IPS DF 19.7 (cell line): Measurements from ENCODE around the gene PLEKHM2.

Experiments used
- DNase-seq: peaks from one replicate; pipeline ENCODE4 v3.0.0-alpha.2; 2013; ENCODE audit warnings: low read depth, low spot score

Gene PLEKHM2

DNA sequence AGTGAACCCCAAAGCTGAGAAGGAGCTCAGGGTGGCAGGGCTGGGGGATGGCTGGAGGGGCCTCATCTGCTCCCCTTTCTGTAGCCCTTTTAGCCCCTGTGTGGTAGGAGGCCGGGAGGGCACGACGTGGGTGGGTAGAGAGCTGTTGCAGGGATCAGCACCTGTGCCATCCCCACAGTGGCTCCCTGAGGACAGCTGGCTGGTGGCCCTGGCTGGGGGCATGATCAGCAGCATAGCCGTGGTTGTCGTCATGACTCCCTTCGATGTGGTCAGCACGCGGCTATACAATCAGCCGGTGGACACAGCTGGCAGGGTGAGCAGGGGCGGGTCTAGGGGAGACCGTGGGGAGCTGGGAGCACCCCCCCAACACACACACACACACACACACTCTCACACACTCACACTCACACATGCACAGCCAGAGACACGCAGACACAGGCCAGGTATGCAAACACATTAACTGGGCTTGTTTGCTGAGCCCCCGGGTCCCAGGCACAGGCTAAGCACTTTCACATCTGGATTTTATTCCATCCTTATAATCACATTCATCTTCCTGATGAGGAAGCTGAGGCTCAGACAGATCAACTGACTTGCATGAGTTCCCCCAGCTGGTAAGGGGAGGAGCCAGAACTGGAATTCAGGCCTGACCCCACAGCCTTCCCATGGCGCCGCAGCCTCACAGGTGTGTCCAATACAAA lies 54.4 kb downstream of the PLEKHM2 start:
- DNase-seq: no peak

GRCh38 chr1:15739259-15739658 lies 55.1 kb downstream of the PLEKHM2 start:
- DNase-seq: no peak

- DNase-seq: no peak
These were observed 55.6 kb downstream of the PLEKHM2 start for GRCh38 chr1:15739745-15740144.

GRCh38 chr1:15740924-15741850 lies 57.1 kb downstream of the PLEKHM2 start:
- DNase-seq: peak; percentile 54

DNA sequence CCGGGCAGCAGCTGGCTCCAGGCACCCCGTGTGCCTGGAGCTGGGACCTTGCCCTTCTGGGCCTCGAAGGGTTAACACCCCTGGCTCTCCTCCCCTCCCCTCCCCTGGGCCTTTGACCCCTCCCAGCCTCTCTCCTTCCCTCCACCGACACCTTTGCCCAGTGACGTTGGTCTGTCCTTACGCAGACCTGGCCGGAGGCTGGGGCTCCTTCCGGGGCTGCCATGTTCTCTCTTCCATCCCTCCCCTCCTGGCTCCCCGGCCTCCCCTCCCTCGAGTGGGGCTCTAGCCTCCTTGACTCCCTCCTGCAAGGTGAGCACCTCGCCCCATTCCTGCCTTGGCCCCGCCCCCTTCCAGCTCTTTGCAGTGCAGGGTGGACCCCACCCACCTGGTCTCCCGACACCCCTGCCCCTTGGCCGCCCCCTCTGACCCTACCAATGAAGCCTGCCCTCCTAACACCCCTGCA lies 58.2 kb downstream of the PLEKHM2 start, which contains the start of gene TMEM82:
TSS of gene TMEM82 (plus strand) at position 161 of the 463 bp plus-strand sequence. CDS start at position 222, 61 bp downstream.
- DNase-seq: no peak

DNA sequence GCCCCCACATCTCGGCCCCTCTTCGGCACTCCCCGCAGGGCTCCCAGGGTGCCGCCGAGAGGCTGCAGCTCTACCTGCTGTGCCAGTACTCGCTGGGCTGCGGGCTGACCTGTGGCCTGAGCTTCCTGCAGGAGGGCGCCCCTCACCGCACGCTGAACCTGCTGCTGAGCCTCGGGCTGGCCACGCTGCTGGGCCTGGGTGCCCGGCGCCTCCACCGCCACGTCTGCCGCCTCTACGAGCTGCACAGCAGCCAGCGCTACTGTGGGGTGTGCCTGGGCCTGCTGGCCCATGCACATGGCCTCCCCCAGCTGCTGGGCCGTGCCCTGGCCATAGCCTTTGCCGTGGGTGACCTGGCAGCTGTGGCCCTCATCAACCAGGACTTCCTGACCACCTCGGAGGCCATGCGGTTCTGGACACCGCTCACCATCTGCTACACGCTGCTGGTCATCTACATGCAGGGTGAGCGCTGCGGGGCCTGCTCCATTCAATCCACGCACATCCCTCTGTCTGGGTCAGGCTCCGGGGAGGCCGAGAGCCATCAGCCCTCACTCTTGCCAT lies 60.1 kb downstream of the PLEKHM2 start:
- DNase-seq: no peak

DNA sequence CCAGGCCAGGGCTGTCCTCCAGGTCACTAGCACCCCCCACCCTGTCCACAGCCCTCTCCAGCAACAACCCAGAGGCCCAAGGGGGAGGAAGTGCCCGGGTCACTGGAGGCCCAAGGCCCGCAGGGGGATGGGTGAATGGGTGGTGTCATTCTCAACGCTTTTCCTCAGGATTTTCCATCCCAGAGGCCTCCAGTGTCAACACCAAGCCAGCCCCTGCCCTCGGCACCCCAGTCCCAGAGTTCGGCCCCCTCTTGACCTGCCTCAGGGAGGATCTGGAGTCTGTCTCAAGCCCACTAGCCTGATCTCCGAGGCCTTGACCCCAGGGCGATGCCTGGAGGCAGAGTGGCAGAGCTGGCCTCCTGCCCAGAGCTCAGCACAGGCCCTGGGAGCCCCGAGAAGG lies 63.3 kb downstream of the PLEKHM2 start:
- DNase-seq: no peak

- DNase-seq: no peak
These were observed 64.1 kb downstream of the PLEKHM2 start for GRCh38 chr1:15748264-15748663.

DNA sequence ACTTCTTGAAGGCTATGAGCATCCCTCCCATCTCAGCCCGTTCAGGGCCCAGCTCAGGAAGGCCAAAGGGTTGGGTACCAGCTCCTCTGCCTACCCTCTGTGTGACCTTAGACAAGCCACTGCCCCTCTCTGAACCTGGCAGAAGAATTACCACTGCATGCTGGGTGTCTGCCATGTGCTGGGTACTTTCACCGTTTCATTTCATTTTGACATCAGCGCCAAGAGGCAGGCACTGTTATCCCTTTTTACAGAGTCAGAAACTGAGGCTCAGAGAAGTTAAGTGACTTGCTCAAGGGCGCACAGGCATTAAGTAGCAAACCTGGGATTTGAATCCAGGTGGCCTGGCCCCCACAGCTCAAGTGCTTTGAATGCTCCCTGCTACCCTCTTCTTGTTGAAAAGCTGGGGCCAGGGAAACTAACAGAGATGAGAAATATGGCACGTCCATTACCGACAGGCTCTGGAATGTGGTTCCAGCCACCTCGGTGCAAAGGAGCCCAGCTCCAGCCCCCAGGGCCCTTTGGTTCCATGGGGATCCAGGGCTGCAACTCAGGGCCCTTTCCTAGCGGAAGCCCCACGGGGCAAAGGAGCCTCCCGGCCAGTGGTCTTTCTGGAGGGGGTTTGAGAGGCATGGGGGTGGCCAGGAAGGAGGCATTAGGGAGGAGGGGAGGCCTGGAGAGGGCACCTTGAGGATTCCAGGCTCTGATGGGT lies 64.7 kb downstream of the PLEKHM2 start:
- DNase-seq: no peak

- DNase-seq: no peak
These were observed 65.5 kb downstream of the PLEKHM2 start for GRCh38 chr1:15749399-15750291.

DNA sequence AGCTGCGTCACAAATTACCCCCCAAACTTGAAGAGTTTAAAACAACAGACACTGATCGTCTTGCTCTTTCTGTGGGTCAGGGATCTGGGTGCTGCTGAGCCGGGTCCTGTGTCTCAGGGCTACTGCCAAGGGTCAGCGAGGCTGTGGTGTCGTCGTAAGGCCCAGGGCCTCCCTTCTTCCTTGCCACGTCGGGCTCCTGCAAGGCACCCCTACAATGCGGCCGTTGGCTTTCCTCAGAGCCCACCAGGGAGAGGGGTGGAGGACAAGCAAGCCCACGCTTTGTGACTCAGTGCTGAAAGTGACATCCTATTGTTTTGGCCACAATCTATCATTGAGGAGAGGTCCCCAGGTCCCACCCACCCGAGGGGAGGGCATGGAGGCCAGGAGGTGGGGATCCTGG lies 66.8 kb downstream of the PLEKHM2 start:
- DNase-seq: no peak

DNA sequence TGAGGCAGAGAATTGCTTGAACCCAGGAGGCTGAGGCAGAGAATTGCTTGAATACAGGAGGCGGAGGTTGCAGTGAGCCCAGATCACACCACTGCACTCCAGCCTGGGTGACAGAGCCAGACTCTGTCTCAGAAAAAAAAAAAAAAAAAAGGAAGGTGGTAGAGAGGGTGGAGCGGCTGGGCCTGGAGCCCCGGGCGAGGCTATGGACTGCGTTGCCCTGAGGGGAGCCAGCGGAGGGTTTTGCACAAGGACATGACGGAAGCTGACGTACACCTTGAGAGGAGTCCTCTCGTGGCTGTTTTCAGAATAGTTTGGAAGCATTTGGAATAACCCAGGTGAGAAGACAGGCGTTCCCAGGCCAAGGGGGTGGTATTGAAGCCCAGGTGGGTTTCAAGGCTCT lies 67.6 kb downstream of the PLEKHM2 start:
- DNase-seq: no peak

GRCh38 chr1:15753776-15754175 lies 69.7 kb downstream of the PLEKHM2 start:
- DNase-seq: no peak

- DNase-seq: no peak
These were observed 71.0 kb downstream of the PLEKHM2 start for GRCh38 chr1:15755021-15755645.

- no peak for DNase-seq
These were observed 71.5 kb downstream of the PLEKHM2 start for GRCh38 chr1:15755646-15756040.

- DNase-seq: no peak
These were observed 72.3 kb downstream of the PLEKHM2 start for GRCh38 chr1:15756143-15757015.

- DNase-seq: no peak
These were observed 73.0 kb downstream of the PLEKHM2 start for GRCh38 chr1:15757016-15757543.

GRCh38 chr1:15757575-15758342 lies 73.6 kb downstream of the PLEKHM2 start:
- DNase-seq: no peak
